H9 (cell line): ENCODE measurements around the gene RAB24. TPM values are rescaled to one million over a fixed set of nuclear protein-coding genes. Genes with fewer than 3 reads are reported as not detected.

ENCODE experiments used
- DNase-seq: peaks from one replicate; pipeline ENCODE4 v3.0.0-alpha.2; 2017
- H2AFZ ChIP-seq: one replicate; pipeline ENCODE4 v1.6.1; 2013; ENCODE audit warnings: mild to moderate bottlenecking, low read length, control low read depth, moderate library complexity
- H2AK5ac ChIP-seq: 2 replicates; pipeline ENCODE4 v1.6.1; 2013; ENCODE audit warnings: low read length, control low read depth, mixed read lengths; ENCODE audit not compliant: insufficient read length
- H2BK120ac ChIP-seq: one replicate; pipeline ENCODE4 v1.6.1; 2013; ENCODE audit warnings: low read depth, mild to moderate bottlenecking, low read length, control low read depth, inconsistent platforms; ENCODE audit not compliant: poor library complexity, severe bottlenecking
- H2BK12ac ChIP-seq: 2 replicates; pipeline ENCODE4 v1.6.1; 2013; ENCODE audit warnings: low read length, control low read depth, mixed read lengths, low read depth; ENCODE audit not compliant: insufficient read length
- H2BK15ac ChIP-seq: 2 replicates; pipeline ENCODE4 v1.6.1; 2013; ENCODE audit warnings: low read depth, low read length, control low read depth
- H2BK20ac ChIP-seq: one replicate; pipeline ENCODE4 v1.6.1; 2013; ENCODE audit warnings: low read depth, mild to moderate bottlenecking, low read length, control low read depth, inconsistent platforms; ENCODE audit not compliant: poor library complexity, severe bottlenecking
- H2BK5ac ChIP-seq: 2 replicates; pipeline ENCODE4 v1.6.1; 2013; ENCODE audit warnings: low read length, control low read depth, mixed read lengths; ENCODE audit not compliant: insufficient read length
- H3K14ac ChIP-seq: 2 replicates; pipeline ENCODE4 v1.6.1; 2013; ENCODE audit warnings: low read length, control low read depth; ENCODE audit not compliant: insufficient read depth
- H3K18ac ChIP-seq: 2 replicates; pipeline ENCODE4 v1.6.1; 2013; ENCODE audit warnings: low read depth, mild to moderate bottlenecking, mixed read lengths, low read length, control low read depth; ENCODE audit not compliant: insufficient read length
- H3K23ac ChIP-seq: 2 replicates; pipeline ENCODE4 v1.6.1; 2013; ENCODE audit warnings: low read length, control low read depth, mixed read lengths, low read depth; ENCODE audit not compliant: insufficient read length
- H3K23me2 ChIP-seq: 2 replicates; pipeline ENCODE4 v1.6.1; 2013; ENCODE audit warnings: low read depth, mild to moderate bottlenecking, mixed read lengths, low read length, control low read depth; ENCODE audit not compliant: insufficient read length, poor library complexity, severe bottlenecking
- H3K27ac ChIP-seq: 2 replicates; pipeline ENCODE4 v1.5.1; 2013; ENCODE audit warnings: low read length, control low read depth, mixed read lengths, low read depth; ENCODE audit not compliant: insufficient read length
- H3K27me3 ChIP-seq: 2 replicates; pipeline ENCODE4 v1.6.1; 2013; ENCODE audit warnings: low read length, control low read depth, inconsistent platforms; ENCODE audit not compliant: insufficient read depth
- H3K4ac ChIP-seq: 2 replicates; pipeline ENCODE4 v1.6.1; 2013; ENCODE audit warnings: low read depth, mild to moderate bottlenecking, control low read depth, inconsistent platforms, low read length, moderate library complexity
- H3K4me1 ChIP-seq: 2 replicates; pipeline ENCODE4 v1.6.1; 2013; ENCODE audit warnings: low read length, control low read depth, inconsistent platforms; ENCODE audit not compliant: insufficient read depth
- H3K4me2 ChIP-seq: 2 replicates; pipeline ENCODE4 v1.6.1; 2013; ENCODE audit warnings: low read length, control low read depth, mixed read lengths; ENCODE audit not compliant: insufficient read length, insufficient read depth
- H3K56ac ChIP-seq: 2 replicates; pipeline ENCODE4 v1.6.1; 2013; ENCODE audit warnings: low read depth, mild to moderate bottlenecking, mixed read lengths, low read length, control low read depth; ENCODE audit not compliant: insufficient read length
- H3K79me1 ChIP-seq: 2 replicates; pipeline ENCODE4 v1.6.1; 2013; ENCODE audit warnings: low read depth, mild to moderate bottlenecking, moderate library complexity, low read length, control low read depth, inconsistent platforms; ENCODE audit not compliant: insufficient read depth, poor library complexity, severe bottlenecking
- H3K79me2 ChIP-seq: 2 replicates; pipeline ENCODE4 v1.6.1; 2013; ENCODE audit warnings: low read length, control low read depth, inconsistent platforms; ENCODE audit not compliant: insufficient read depth
- H3K9ac ChIP-seq: 2 replicates; pipeline ENCODE4 v1.6.1; 2013; ENCODE audit warnings: low read length, control low read depth, mixed read lengths; ENCODE audit not compliant: insufficient read length; ENCODE audit errors: extremely low read depth
- H3K9me3 ChIP-seq: one replicate; pipeline ENCODE4 v1.6.1; 2013; ENCODE audit warnings: low read depth, low read length, inconsistent platforms; ENCODE audit not compliant: control insufficient read depth
- H3T11ph ChIP-seq: one replicate; pipeline ENCODE4 v1.6.1; 2013; ENCODE audit warnings: mild to moderate bottlenecking, low read length, control low read depth, inconsistent platforms
- H4K20me1 ChIP-seq: one replicate; pipeline ENCODE4 v1.6.1; 2013; ENCODE audit not compliant: control insufficient read depth, insufficient read length, insufficient read depth
- H4K5ac ChIP-seq: 2 replicates; pipeline ENCODE4 v1.6.1; 2013; ENCODE audit warnings: low read depth, mild to moderate bottlenecking, mixed read lengths, low read length, control low read depth; ENCODE audit not compliant: insufficient read length
- H4K8ac ChIP-seq: replicated peaks from 2 replicates; pipeline ENCODE4 v1.6.1; 2013; ENCODE audit warnings: low read length, control low read depth, mixed read lengths, low read depth; ENCODE audit not compliant: insufficient read length
- H4K91ac ChIP-seq: 2 replicates; pipeline ENCODE4 v1.6.1; 2013; ENCODE audit warnings: low read depth, mild to moderate bottlenecking, moderate library complexity, mixed read lengths, low read length, control low read depth; ENCODE audit not compliant: insufficient read length
- H3K27ac Mint-ChIP-seq, 3 experiments: 2 replicates in 2 of 3; 3 replicates in 1 of 3; pipeline ENCODE4 v1.8.0; 2020 to 2021; ENCODE audit warnings: mixed read lengths in 3 of 3, mild to moderate bottlenecking in 1 of 3, moderate library complexity in 1 of 3
- H3K27me3 Mint-ChIP-seq: 2 replicates; pipeline ENCODE4 v1.8.0; 2021; ENCODE audit warnings: low read depth, mild to moderate bottlenecking, moderate library complexity, mixed read lengths
- H3K36me3 Mint-ChIP-seq, 3 experiments: 2 replicates in 2 of 3; 3 replicates in 1 of 3; pipeline ENCODE4 v1.8.0; 2020 to 2021; ENCODE audit warnings: low read depth in 3 of 3, mixed read lengths in 3 of 3; ENCODE audit not compliant: insufficient read depth in 1 of 3
- H3K4me1 Mint-ChIP-seq, 2 experiments: 2 replicates each; pipeline ENCODE4 v1.8.0; 2020; ENCODE audit warnings: mixed read lengths in 2 of 2
- H3K4me3 Mint-ChIP-seq, 2 experiments: 2 replicates in 1 of 2; 3 replicates in 1 of 2; pipeline ENCODE4 v1.8.0; 2020 to 2021; ENCODE audit warnings: mild to moderate bottlenecking in 2 of 2, mixed read lengths in 2 of 2, moderate library complexity in 1 of 2
- H3K9me3 Mint-ChIP-seq, 2 experiments: 2 replicates in 1 of 2; 3 replicates in 1 of 2; pipeline ENCODE4 v1.8.0; 2020; ENCODE audit warnings: mild to moderate bottlenecking in 2 of 2, mixed read lengths in 2 of 2, moderate library complexity in 1 of 2
- CTCF ChIP-seq: fragments of 200-600 bp; sonication (generic); conservative IDR thresholded peaks from 3 replicates; pipeline ENCODE4 v1.8.0; 2021; ENCODE audit warnings: antibody characterized with exemption, mild to moderate bottlenecking
- WGBS: extraction: QIAGEN DNeasy Blood & Tissue Kit; methylation state at CpG from one replicate; pipeline ENCODE4 v1.1.7; 2013; ENCODE audit warnings: missing lambda C conversion rate, low lambda C conversion rate, mixed read lengths; ENCODE audit not compliant: insufficient read length; ENCODE audit errors: extremely low coverage; 5-methylcytosine and 5-hydroxymethylcytosine counted together
- total RNA-seq: library from RNA; stranded (reverse); gene quantifications from 2 replicates; pipeline ENCODE4 v1.2.1, GENCODE V29; 2021

Gene RAB24
- total RNA-seq, 1 experiment from 2014 or later, result 17.6 TPM

DNA sequence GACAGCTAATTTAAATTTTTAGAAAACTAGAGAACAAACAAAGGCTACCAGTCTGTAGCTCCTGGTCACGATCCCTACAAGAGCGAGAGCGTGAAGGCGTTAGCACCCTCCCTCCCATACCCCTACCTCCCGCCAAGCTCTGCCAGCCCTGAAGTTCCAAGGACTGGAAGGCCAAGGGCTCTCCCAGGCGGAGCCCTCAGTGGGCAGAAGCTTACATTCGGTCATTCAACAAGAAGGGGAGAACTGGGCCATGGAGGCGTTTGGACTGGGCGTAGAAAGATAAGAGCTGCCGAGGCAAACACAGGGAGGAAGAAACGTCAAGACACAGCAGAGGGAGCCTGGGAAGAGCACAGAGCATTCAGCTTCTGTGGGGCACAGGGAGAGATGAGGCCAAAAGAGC lies 5.2 kb upstream of the RAB24 start:
- Histone ChIP-seq H3K56ac (no peak overlapping the region), H2BK12ac (no peak overlapping the region), H3K18ac (no peak overlapping the region), H3K14ac (no peak overlapping the region), H3T11ph (no peak overlapping the region), H3K9me3 (no peaks in the 10 kb centered on the region), H2AFZ (no peak overlapping the region), H3K79me2 (peaks cover 9% of the 10 kb centered on the region; the same call in 1 of the 2 replicates), H3K23ac (no peak overlapping the region), H2BK20ac (no peak overlapping the region), H4K91ac (no peak overlapping the region), H2AK5ac (no peak overlapping the region), H4K20me1 (peaks cover 5% of the 10 kb centered on the region), H4K5ac (no peak overlapping the region), H3K9ac (no peak overlapping the region), H3K4me1 (no peaks in the 10 kb centered on the region), H3K79me1 (no peaks in the 10 kb centered on the region), H2BK5ac (no peak overlapping the region), H3K4ac (no peak overlapping the region), H2BK120ac (no peak overlapping the region), H3K23me2 (peaks cover 19% of the 10 kb centered on the region), H2BK15ac (no peak overlapping the region), H3K27me3 (no peaks in the 10 kb centered on the region), H4K8ac (no peak overlapping the region), H3K4me2 (no peak overlapping the region), H3K27ac (no peak overlapping the region)
- no peak overlapping the region; a peak in 1 of 7 replicates for H3K27ac Mint-ChIP-seq
- no peaks in the 10 kb centered on the region; the same call in 1 of the 2 replicates for H3K27me3 Mint-ChIP-seq
- peaks cover 23 to 32% of the 10 kb centered on the region in 2 experiments for H3K4me1 Mint-ChIP-seq
- peaks cover 23 to 33% (median 31%) of the 10 kb centered on the region in 3 experiments for H3K36me3 Mint-ChIP-seq
- no peaks in the 10 kb centered on the region for H3K9me3 Mint-ChIP-seq
- H3K4me3 Mint-ChIP-seq, result no peak overlapping the region
- TF ChIP-seq CTCF, result no peak
- WGBS, result no CpG with 5 or more reads among the region's 11 CpGs
- no peak for DNase-seq
